Ectodermal cell (in vitro differentiated cells): ENCODE results near the gene GRIK1.

Experiments used
- H3K27ac ChIP-seq: 2 replicates; pipeline ENCODE4 v1.7.0; 2013; ENCODE audit warnings: mild to moderate bottlenecking, low read depth, low read length; ENCODE audit not compliant: insufficient read depth, poor library complexity, severe bottlenecking
- H3K27me3 ChIP-seq: 2 replicates; pipeline ENCODE4 v1.7.0; 2013; ENCODE audit warnings: mild to moderate bottlenecking, low read length; ENCODE audit not compliant: insufficient read depth, control insufficient read depth, poor library complexity, severe bottlenecking
- H3K36me3 ChIP-seq: one replicate; pipeline ENCODE4 v1.7.0; 2013; ENCODE audit warnings: low read length; ENCODE audit not compliant: control insufficient read depth, insufficient read depth
- H3K4me1 ChIP-seq: one replicate; pipeline ENCODE4 v1.7.0; 2013; ENCODE audit warnings: low read length; ENCODE audit not compliant: control insufficient read depth, insufficient read depth
- H3K4me3 ChIP-seq: 2 replicates; pipeline ENCODE4 v1.7.0; 2013; ENCODE audit warnings: low read depth, low read length, control low read depth; ENCODE audit not compliant: insufficient read depth
- H3K9me3 ChIP-seq: 2 replicates; pipeline ENCODE4 v1.7.0; 2013; ENCODE audit warnings: mild to moderate bottlenecking, low read length, moderate library complexity; ENCODE audit not compliant: control insufficient read depth
- WGBS, 2 experiments: methylation state at CpG; one replicate each; pipeline ENCODE4 v1.1.7; 2013; ENCODE audit warnings: missing lambda C conversion rate in 2 of 2; 5-methylcytosine and 5-hydroxymethylcytosine counted together

GRIK1 gene

GRCh38 chr21:29670228-29670627, 269.6 kb downstream of the GRIK1 start:
- H3K36me3 ChIP-seq = no peaks in the 10 kb centered on the region
- no peaks in the 10 kb centered on the region for H3K4me1 ChIP-seq
- H3K27me3 ChIP-seq = no peaks in the 10 kb centered on the region
- 95 to 100% methylated on average over 2 of the region's 2 CpGs for WGBS, 2 experiments
- H3K27ac ChIP-seq = no peak overlapping the region
- H3K9me3 ChIP-seq = no peaks in the 10 kb centered on the region
- H3K4me3 ChIP-seq = no peak overlapping the region

DNA sequence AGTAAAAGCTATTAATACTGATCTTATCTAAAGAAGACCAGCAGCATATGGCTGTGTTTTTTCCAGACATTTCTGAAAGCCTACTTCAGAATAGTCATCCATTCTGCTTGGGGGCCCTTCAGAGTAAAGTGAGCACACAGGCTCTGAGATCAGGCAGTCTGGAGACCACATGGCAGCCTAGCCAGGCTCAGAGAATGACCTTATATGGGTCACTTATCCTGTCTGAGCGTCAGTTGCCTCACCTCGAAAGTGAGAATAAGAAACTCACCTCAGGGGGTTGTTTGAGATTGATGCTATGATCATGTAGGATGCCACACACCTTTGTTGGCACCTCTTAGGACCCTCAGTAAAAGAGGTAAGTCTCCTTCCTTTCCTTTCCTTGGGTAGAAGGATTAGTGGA, 270.4 kb downstream of the GRIK1 start:
- H3K4me1 ChIP-seq = no peaks in the 10 kb centered on the region
- no peak overlapping the region for H3K27ac ChIP-seq
- no peak overlapping the region for H3K4me3 ChIP-seq
- no peaks in the 10 kb centered on the region for H3K36me3 ChIP-seq
- no peaks in the 10 kb centered on the region for H3K27me3 ChIP-seq
- 92% methylated on average over 2 of the region's 2 CpGs for WGBS, 2 experiments
- no peaks in the 10 kb centered on the region for H3K9me3 ChIP-seq

DNA sequence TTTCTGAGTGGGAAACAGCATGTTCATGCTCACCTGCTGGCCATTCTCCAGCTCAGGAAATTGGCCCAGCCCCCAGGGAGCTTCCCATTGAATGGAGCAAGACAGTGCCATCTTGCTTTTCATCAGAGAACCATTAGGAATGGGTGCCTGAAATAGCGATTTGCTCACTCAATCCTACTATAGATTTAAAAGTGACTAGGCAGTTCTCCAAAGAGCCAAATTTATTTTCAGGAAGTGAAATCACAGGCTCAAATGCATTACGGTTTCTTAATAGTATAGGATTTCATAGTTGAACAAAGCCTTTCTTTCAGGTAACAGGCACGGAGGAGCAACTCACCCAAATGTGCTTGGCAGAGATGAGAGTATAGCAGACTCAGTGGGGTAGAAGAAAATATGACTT, 272.1 kb downstream of the GRIK1 start:
- H3K36me3 ChIP-seq = no peaks in the 10 kb centered on the region

DNA sequence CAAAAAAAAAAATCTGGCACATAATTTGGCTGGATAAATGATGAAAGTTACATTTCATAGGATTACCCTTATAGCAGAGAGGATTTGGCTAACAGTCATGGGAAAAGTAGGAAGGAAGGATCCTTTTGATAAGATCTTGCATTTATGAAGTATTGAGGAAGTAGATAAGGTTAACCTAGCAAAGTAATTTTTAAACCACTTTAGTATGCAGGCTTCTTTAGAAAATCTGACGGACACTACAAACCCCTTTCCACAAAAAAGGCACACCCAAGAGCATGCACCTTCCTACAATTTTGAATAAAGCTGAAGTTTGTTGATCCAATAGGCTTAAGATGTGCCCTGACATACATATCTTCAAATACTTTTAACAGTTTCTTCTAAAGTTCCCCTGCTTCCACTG, 275.2 kb downstream of the GRIK1 start:
- Histone ChIP-seq H3K4me3 (no peak overlapping the region), H3K9me3 (no peaks in the 10 kb centered on the region), H3K27me3 (no peaks in the 10 kb centered on the region), H3K4me1 (no peaks in the 10 kb centered on the region), H3K36me3 (no peaks in the 10 kb centered on the region), H3K27ac (no peak overlapping the region)
- WGBS, 2 experiments = 77 to 83% methylated on average over 1 of the region's 1 CpG

More for the DNA sequence above, 272.1 kb downstream of the GRIK1 start:
- Histone ChIP-seq H3K4me1 (no peaks in the 10 kb centered on the region), H3K27me3 (no peaks in the 10 kb centered on the region), H3K27ac (no peak overlapping the region), H3K4me3 (no peak overlapping the region), H3K9me3 (no peaks in the 10 kb centered on the region)
- WGBS, 2 experiments = 94 to 95% methylated on average over 3 of the region's 3 CpGs

GRCh38 chr21:29661672-29662442, 277.9 kb downstream of the GRIK1 start:
- WGBS, 2 experiments = 89 to 96% methylated on average over 3 of the region's 3 CpGs
- H3K27ac ChIP-seq = no peak overlapping the region

DNA sequence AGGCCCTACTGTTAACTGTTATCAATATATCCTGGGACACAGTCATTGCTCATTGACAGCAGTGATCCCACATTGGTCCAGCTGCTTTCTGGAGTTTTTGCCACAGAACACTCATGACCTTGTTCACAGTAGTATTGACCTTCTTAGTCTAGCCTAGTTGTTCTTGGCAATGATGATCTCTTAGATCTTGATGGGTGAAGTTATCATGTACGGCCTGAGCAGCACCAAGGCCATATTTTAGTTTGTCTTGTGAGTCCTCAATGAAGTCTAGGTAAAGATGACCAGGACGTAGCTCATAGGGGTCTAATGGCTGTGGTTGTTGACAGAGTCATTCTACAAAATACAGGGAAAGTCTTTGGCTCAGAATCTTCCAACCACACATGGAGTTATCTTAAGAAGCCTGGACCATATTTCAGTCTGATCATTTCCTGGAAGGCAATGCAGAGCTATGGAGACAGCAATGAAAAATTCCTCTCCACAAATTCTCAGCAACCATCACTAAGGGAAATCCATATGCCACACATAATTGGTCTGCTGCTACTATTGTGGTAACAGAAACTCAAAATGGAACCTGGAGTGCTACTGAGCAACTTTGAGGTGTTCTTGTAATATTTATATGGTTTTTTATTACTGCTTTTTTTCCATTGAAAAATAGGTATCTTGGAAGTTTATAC, 279.6 kb downstream of the GRIK1 start:
- Histone ChIP-seq H3K36me3 (no peaks in the 10 kb centered on the region), H3K27me3 (no peaks in the 10 kb centered on the region), H3K4me1 (no peaks in the 10 kb centered on the region), H3K9me3 (no peaks in the 10 kb centered on the region), H3K4me3 (no peak overlapping the region), H3K27ac (no peak overlapping the region)
- 91 to 97% methylated on average over 2 of the region's 2 CpGs for WGBS, 2 experiments

More at GRCh38 chr21:29661672-29662442, 277.9 kb downstream of the GRIK1 start:
- Histone ChIP-seq H3K36me3 (no peaks in the 10 kb centered on the region), H3K27me3 (no peaks in the 10 kb centered on the region), H3K4me1 (no peaks in the 10 kb centered on the region), H3K9me3 (no peaks in the 10 kb centered on the region), H3K4me3 (no peak overlapping the region)

- 20 to 33% methylated on average over 1 of the region's 1 CpG for whole genome bisulfite sequencing, 2 experiments
- Histone ChIP-seq H3K27ac (no peak overlapping the region), H3K4me1 (no peaks in the 10 kb centered on the region), H3K9me3 (no peaks in the 10 kb centered on the region), H3K4me3 (no peak overlapping the region), H3K27me3 (no peaks in the 10 kb centered on the region), H3K36me3 (no peaks in the 10 kb centered on the region)
Measured at GRCh38 chr21:29658934-29659203, 280.9 kb downstream of the GRIK1 start.

DNA sequence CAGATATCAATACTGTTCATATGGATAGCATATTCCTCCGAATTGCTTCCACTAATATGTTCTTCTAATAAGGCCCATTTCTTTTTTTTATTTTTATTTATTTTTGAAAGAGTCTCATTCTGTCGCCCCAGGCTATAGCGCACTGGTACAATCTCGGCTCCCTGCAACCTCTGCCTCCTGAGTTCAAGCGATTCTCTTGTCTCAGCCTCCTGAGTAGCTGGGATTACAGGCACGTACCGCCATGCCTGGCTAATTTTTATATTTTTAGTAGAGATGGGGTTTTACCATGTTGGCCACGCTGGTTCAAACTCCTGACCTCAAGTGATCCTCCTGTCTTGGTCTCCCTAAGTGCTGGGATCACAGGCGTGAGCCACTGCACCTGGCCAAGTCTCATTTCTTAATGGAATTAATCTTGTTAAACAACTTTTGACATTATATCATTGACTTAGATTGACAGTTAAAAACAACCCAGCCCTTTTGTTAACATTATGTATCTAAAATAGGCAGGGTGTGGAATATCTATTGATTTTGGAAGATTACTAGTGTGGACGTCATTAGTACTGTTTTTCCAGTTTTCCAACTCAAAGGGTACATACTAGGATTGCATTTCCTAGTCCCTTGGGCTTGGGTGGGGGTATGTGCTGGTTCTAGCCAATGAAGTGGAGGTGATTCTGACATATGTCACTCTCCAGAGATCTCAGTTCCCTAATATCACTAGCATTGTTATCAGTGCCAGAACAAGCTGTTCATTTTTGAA, 281.4 kb downstream of the GRIK1 start:
- no peaks in the 10 kb centered on the region for H3K36me3 ChIP-seq
- no peaks in the 10 kb centered on the region for H3K9me3 ChIP-seq
- no peak overlapping the region for H3K4me3 ChIP-seq
- no peak overlapping the region for H3K27ac ChIP-seq
- H3K27me3 ChIP-seq = no peaks in the 10 kb centered on the region
- 92 to 95% methylated on average over 10 of the region's 10 CpGs for WGBS, 2 experiments
- no peaks in the 10 kb centered on the region for H3K4me1 ChIP-seq

GRCh38 chr21:29657240-29657989, 282.4 kb downstream of the GRIK1 start:
- Histone ChIP-seq H3K36me3 (no peaks in the 10 kb centered on the region), H3K27me3 (no peaks in the 10 kb centered on the region), H3K9me3 (no peaks in the 10 kb centered on the region), H3K27ac (no peak overlapping the region), H3K4me3 (no peak overlapping the region), H3K4me1 (no peaks in the 10 kb centered on the region)
- 91 to 95% methylated on average over 9 of the region's 9 CpGs for WGBS, 2 experiments
